H1 (cell line): ENCODE results near the gene LDLRAD4. TPM values are rescaled to one million over a fixed set of nuclear protein-coding genes. Genes with fewer than 3 reads are reported as not detected.

Experiments used
- CTCF ChIA-PET: fragments of 300-600 bp; sonication (Branson Sonifier 250); formaldehyde crosslinking; loops from one replicate; lab custom pipeline; 2021; ENCODE audit not compliant: partially characterized antibody; lab: Charles Lee
- POLR2A ChIA-PET: fragments of 300-600 bp; sonication (Branson Sonifier 250); formaldehyde crosslinking; loops from one replicate; lab custom pipeline; 2021; ENCODE audit warnings: inconsistent platforms; ENCODE audit not compliant: partially characterized antibody; lab: Charles Lee
- DNase-seq, 2 experiments: peaks; one replicate each; pipeline versions ENCODE4 v3.0.0 to v3.0.0-alpha.2; 2010 to 2022; ENCODE audit warnings: low spot score in 2 of 2, low read depth in 1 of 2, mixed read lengths in 1 of 2
- FAIRE-seq: peaks from 2 replicates; lab custom pipeline; 2011; peaks lifted over from hg19 to GRCh38; lab: Jason Lieb, UNC
- H2AFZ ChIP-seq: 2 replicates; pipeline ENCODE4 v1.8.1; 2012; ENCODE audit warnings: low read length, inconsistent platforms
- H2AK5ac ChIP-seq: 2 replicates; pipeline ENCODE4 v1.6.1; 2013; ENCODE audit warnings: low read depth, low read length
- H2BK120ac ChIP-seq: replicated peaks from 2 replicates; pipeline ENCODE3; 2013; ENCODE audit warnings: low read depth, low read length, inconsistent platforms
- H2BK12ac ChIP-seq: 2 replicates; pipeline ENCODE4 v1.6.1; 2013; ENCODE audit warnings: low read depth, low read length
- H2BK15ac ChIP-seq: 2 replicates; pipeline ENCODE4 v1.6.1; 2013; ENCODE audit warnings: low read length
- H2BK20ac ChIP-seq: 2 replicates; pipeline ENCODE4 v1.6.1; 2013; ENCODE audit warnings: low read length
- H2BK5ac ChIP-seq: 2 replicates; pipeline ENCODE4 v1.6.1; 2013; ENCODE audit warnings: low read depth, low read length
- H3K14ac ChIP-seq: 2 replicates; pipeline ENCODE4 v1.6.1; 2013; ENCODE audit warnings: inconsistent platforms; ENCODE audit not compliant: insufficient read length
- H3K18ac ChIP-seq: 2 replicates; pipeline ENCODE4 v1.6.1; 2013; ENCODE audit warnings: low read length; ENCODE audit errors: extremely low read depth
- H3K23ac ChIP-seq: 2 replicates; pipeline ENCODE4 v1.6.1; 2013; ENCODE audit warnings: inconsistent platforms; ENCODE audit not compliant: insufficient read length
- H3K23me2 ChIP-seq: 2 replicates; pipeline ENCODE4 v1.6.1; 2013; ENCODE audit warnings: low read depth, low read length
- H3K27ac ChIP-seq: 2 replicates; pipeline ENCODE4 v1.6.1; 2011; ENCODE audit warnings: low read depth, low read length, inconsistent platforms
- H3K27me3 ChIP-seq, 4 experiments: replicated peaks in 1 of 4; 1 replicate in 1 of 4; 2 replicates in 3 of 4; pipeline versions ENCODE4 v1.6.1 to v1.8.1; 2011 to 2013; ENCODE audit warnings: low read length in 3 of 4, mild to moderate bottlenecking in 3 of 4, inconsistent platforms in 2 of 4, mixed read lengths in 2 of 4, moderate library complexity in 1 of 4; ENCODE audit not compliant: control insufficient read depth in 3 of 4, insufficient read depth in 3 of 4; ENCODE audit errors: extremely low read depth in 1 of 4
- H3K36me3 ChIP-seq, 4 experiments: 2 replicates each; pipeline versions ENCODE4 v1.6.1 to v1.8.1; 2011 to 2013; ENCODE audit warnings: mild to moderate bottlenecking in 4 of 4, low read length in 3 of 4, moderate library complexity in 2 of 4, control low read depth in 1 of 4, inconsistent platforms in 1 of 4; ENCODE audit not compliant: insufficient read depth in 4 of 4, control insufficient read depth in 2 of 4
- H3K4ac ChIP-seq: replicated peaks from 2 replicates; pipeline ENCODE3; 2013; ENCODE audit warnings: low read length, low read depth, mixed read lengths, inconsistent platforms; ENCODE audit not compliant: insufficient read length
- H3K4me1 ChIP-seq, 4 experiments: replicated peaks in 1 of 4; 1 replicate in 1 of 4; 2 replicates in 3 of 4; pipeline versions ENCODE4 v1.6.1 to v1.8.1; 2011 to 2013; ENCODE audit warnings: low read length in 3 of 4, inconsistent platforms in 2 of 4, mixed read lengths in 1 of 4; ENCODE audit not compliant: insufficient read depth in 4 of 4, control insufficient read depth in 3 of 4
- H3K4me2 ChIP-seq, 2 experiments: 2 replicates each; pipeline versions ENCODE4 v1.6.1 to v1.8.1; 2011 to 2013; ENCODE audit warnings: low read depth in 2 of 2, low read length in 2 of 2, control low read depth in 1 of 2, inconsistent platforms in 1 of 2, mild to moderate bottlenecking in 1 of 2; ENCODE audit not compliant: insufficient read depth in 1 of 2
- H3K4me3 ChIP-seq, 4 experiments: fragments of 200-600, 300-600 bp in 1 of 4; sonication (generic), shearing (Covaris generic), sonication (Bioruptor Twin) in 1 of 4; 2 replicates each; pipeline versions ENCODE4 v1.5.1 to v1.8.1; 2011 to 2016; ENCODE audit warnings: low read length in 4 of 4, low read depth in 3 of 4, control low read depth in 2 of 4, inconsistent platforms in 2 of 4, mild to moderate bottlenecking in 2 of 4, mixed read lengths in 1 of 4, moderate library complexity in 1 of 4; ENCODE audit not compliant: insufficient read depth in 2 of 4; ENCODE audit errors: extremely low read depth in 1 of 4
- H3K56ac ChIP-seq: replicated peaks from 2 replicates; pipeline ENCODE3; 2013; ENCODE audit warnings: low read depth, mild to moderate bottlenecking, mixed read lengths, low read length, inconsistent platforms; ENCODE audit not compliant: insufficient read length
- H3K79me1 ChIP-seq: 2 replicates; pipeline ENCODE4 v1.6.1; 2013; ENCODE audit warnings: low read depth, low read length, control low read depth
- H3K79me2 ChIP-seq, 2 experiments: 2 replicates each; pipeline versions ENCODE4 v1.6.1 to v1.8.1; 2012 to 2013; ENCODE audit warnings: low read length in 2 of 2, mild to moderate bottlenecking in 2 of 2, inconsistent platforms in 1 of 2; ENCODE audit not compliant: insufficient read depth in 2 of 2, control insufficient read depth in 1 of 2
- H3K9ac ChIP-seq, 4 experiments: replicated peaks in 1 of 4; 1 replicate in 1 of 4; 2 replicates in 3 of 4; pipeline versions ENCODE4 v1.6.1 to v1.8.1; 2011 to 2013; ENCODE audit warnings: low read depth in 3 of 4, low read length in 3 of 4, control low read depth in 2 of 4, mild to moderate bottlenecking in 2 of 4, moderate library complexity in 2 of 4, inconsistent platforms in 1 of 4; ENCODE audit errors: extremely low read depth in 1 of 4
- H3K9me3 ChIP-seq, 2 experiments: 2 replicates each; pipeline versions ENCODE4 v1.6.1 to v1.8.1; 2012 to 2013; ENCODE audit warnings: mild to moderate bottlenecking in 2 of 2, moderate library complexity in 2 of 2, control low read depth in 1 of 2, inconsistent platforms in 1 of 2, low read depth in 1 of 2, low read length in 1 of 2, mixed read lengths in 1 of 2; ENCODE audit not compliant: insufficient read depth in 2 of 2
- H4K20me1 ChIP-seq, 2 experiments: replicated peaks in 1 of 2; 2 replicates each; pipeline versions ENCODE3 to v1.8.1; 2011 to 2013; ENCODE audit warnings: inconsistent platforms in 2 of 2, low read length in 2 of 2, mild to moderate bottlenecking in 1 of 2; ENCODE audit not compliant: insufficient read depth in 2 of 2, control insufficient read depth in 1 of 2
- H4K5ac ChIP-seq: 2 replicates; pipeline ENCODE4 v1.6.1; 2013; ENCODE audit warnings: low read length, low read depth, mixed read lengths, inconsistent platforms; ENCODE audit not compliant: insufficient read length
- H4K8ac ChIP-seq: 2 replicates; pipeline ENCODE4 v1.8.0; 2013; ENCODE audit warnings: mild to moderate bottlenecking, moderate library complexity, low read length, inconsistent platforms; ENCODE audit not compliant: insufficient read depth; ENCODE audit errors: extremely low read depth
- H4K91ac ChIP-seq: replicated peaks from 2 replicates; pipeline ENCODE3; 2013; ENCODE audit warnings: low read length, mixed read lengths, inconsistent platforms; ENCODE audit not compliant: insufficient read length
- CHD1 ChIP-seq: IDR thresholded peaks from 2 replicates; pipeline ENCODE4 v1.6.1; 2012; ENCODE audit warnings: low read depth, low read length, improper control_type of control experiment
- CREB1 ChIP-seq: IDR thresholded peaks from 2 replicates; pipeline ENCODE4 v1.6.1; 2012; ENCODE audit warnings: inconsistent platforms
- EGR1 ChIP-seq: IDR thresholded peaks from 2 replicates; pipeline ENCODE4 v1.6.1; 2011; ENCODE audit warnings: low read depth, low read length, borderline replicate concordance
- HDAC6 ChIP-seq: IDR thresholded peaks from one replicate; pipeline ENCODE4 v1.7.1; 2012; ENCODE audit warnings: low read depth, mild to moderate bottlenecking, inconsistent platforms, low read length, moderate library complexity
- POLR2AphosphoS5 ChIP-seq: IDR thresholded peaks from 2 replicates; pipeline ENCODE4 v1.6.1; 2011; ENCODE audit warnings: low read depth, low read length
- RNF2 ChIP-seq: fragments of 200-900, 300-1000 bp; sonication (generic); IDR thresholded peaks from 2 replicates; pipeline ENCODE4 v1.7.1; 2016; ENCODE audit warnings: borderline replicate concordance, low read depth, mild to moderate bottlenecking, antibody characterized with exemption, low read length; ENCODE audit not compliant: poor library complexity, severe bottlenecking; ENCODE audit errors: missing control alignments
- SIN3A ChIP-seq, 2 experiments: IDR thresholded peaks in 1 of 2; conservative IDR thresholded peaks in 1 of 2; 2 replicates each; pipeline ENCODE4 v1.6.1; 2011 to 2012; ENCODE audit warnings: low read length in 2 of 2, improper control_type of control experiment in 1 of 2, low read depth in 1 of 2, mild to moderate bottlenecking in 1 of 2
- SP4 ChIP-seq: IDR thresholded peaks from 2 replicates; pipeline ENCODE4 v1.6.1; 2012; ENCODE audit warnings: low read length, inconsistent platforms
- TCF12 ChIP-seq: IDR thresholded peaks from 2 replicates; pipeline ENCODE4 v1.6.1; 2011; ENCODE audit warnings: low read depth, mild to moderate bottlenecking, low read length
- ZNF274 ChIP-seq: IDR thresholded peaks from 2 replicates; pipeline ENCODE4 v1.7.0; 2012; ENCODE audit warnings: low read length, borderline replicate concordance; ENCODE audit errors: extremely low read depth
- WGBS, 2 experiments: shearing (Covaris generic) in 1 of 2; methylation state at CpG; one replicate each; pipeline versions ENCODE4 v1.1.6 to v1.1.7; 2013 to 2015; ENCODE audit warnings: low lambda C conversion rate in 2 of 2, mixed read lengths in 2 of 2, inconsistent platforms in 1 of 2, low coverage in 1 of 2, missing lambda C conversion rate in 1 of 2; ENCODE audit not compliant: insufficient replicate concordance in 2 of 2, insufficient coverage in 1 of 2, insufficient read length in 1 of 2; ENCODE audit errors: extremely low coverage in 1 of 2, missing lambda C conversion rate in 1 of 2; 5-methylcytosine and 5-hydroxymethylcytosine counted together
- polyA plus RNA-seq, 7 experiments: library from polyadenylated mRNA; depleted of rRNA in 3 of 7; stranded (reverse) in 5 of 7; unstranded in 2 of 7; fragments of >200 nt in 5 of 7; fragments of 200-250 nt in 2 of 7; gene quantifications; 1 replicate in 5 of 7; 2 replicates in 1 of 7; 4 replicates in 1 of 7; pipeline versions ENCODE4 v1.2.1 to v1.2.3, GENCODE V29; 2011 to 2013; ENCODE audit warnings: missing spikeins in 2 of 7, mixed read lengths in 2 of 7
- total RNA-seq: library from RNA; stranded (reverse); fragmentation: NEBNext Ultra II Directional; extraction: Animal tissue kit (Norgen Biotek cat#: 25700); gene quantifications from 2 replicates; pipeline ENCODE4 v1.2.1, GENCODE V29; 2021
- TF ChIP-seq, protein P1 (sequence below), 3 experiments: IDR thresholded peaks; 1 replicate in 2 of 3; 2 replicates in 1 of 3; pipeline versions ENCODE4 v1.5.1 to v1.6.1; 2011; ENCODE audit warnings: low read length in 3 of 3, mild to moderate bottlenecking in 3 of 3, inconsistent platforms in 2 of 3, low read depth in 1 of 3, moderate library complexity in 1 of 3; ENCODE audit not compliant: insufficient read depth in 1 of 3; ENCODE audit errors: control extremely low read depth in 1 of 3
- TF ChIP-seq, protein P2 (sequence below): IDR thresholded peaks from 2 replicates; pipeline ENCODE4 v1.6.1; 2012; ENCODE audit warnings: inconsistent platforms

Gene LDLRAD4
- total and polyA plus RNA-seq, 2 of the 8 experiments (the other 6 are each of a cell fraction or from before 2014, with no cell fraction given): 0.77 to 1.4 TPM

DNA sequence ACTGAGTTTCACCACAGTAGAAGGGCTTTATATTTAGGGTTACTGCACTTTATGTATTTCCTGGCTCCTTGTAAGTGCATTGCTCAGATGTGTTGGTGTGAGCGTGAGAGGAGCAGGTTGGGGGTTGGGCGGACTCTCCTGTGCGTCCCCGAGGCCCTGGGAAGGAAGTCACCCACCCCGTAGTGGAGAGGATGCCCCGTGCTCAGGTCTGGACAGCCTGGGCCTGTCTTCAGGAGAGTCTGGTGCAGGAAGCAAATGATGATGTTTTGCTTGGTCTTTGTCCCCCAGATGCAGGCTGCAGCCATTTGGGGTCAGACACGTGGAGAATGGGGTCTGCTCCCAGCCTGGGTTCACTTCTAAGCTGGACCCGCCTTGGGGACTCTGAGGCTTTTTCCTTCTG lies 182.8 kb downstream of the LDLRAD4 start:
- WGBS, 2 experiments: 88% methylated on average over 8 of the region's 8 CpGs; no CpG with 5 or more reads in 1 of the 2 experiments
- Histone ChIP-seq H4K91ac (no peak overlapping the region), H3K4me2 (no peak overlapping the region), H3K36me3 (no peaks in the 10 kb centered on the region), H3K18ac (no peak overlapping the region; the same call in none of the 2 replicates), H3K4ac (no peak overlapping the region), H4K8ac (no peak overlapping the region), H4K20me1 (no peaks in the 10 kb centered on the region), H3K23ac (no peak overlapping the region), H3K27me3 (no peaks in the 10 kb centered on the region), H3K79me2 (no peaks in the 10 kb centered on the region), H3K56ac (no peak overlapping the region), H3K9me3 (no peaks in the 10 kb centered on the region), H2BK5ac (no peak overlapping the region; the same call in 1 of the 2 replicates), H3K79me1 (no peaks in the 10 kb centered on the region), H2BK15ac (no peak overlapping the region), H3K4me1 (no peaks in the 10 kb centered on the region), H3K4me3 (no peak overlapping the region), H2BK12ac (no peak overlapping the region), H2AFZ (no peak overlapping the region), H3K14ac (no peak overlapping the region), H2AK5ac (no peak overlapping the region), H3K9ac (no peak overlapping the region), H4K5ac (no peak overlapping the region), H3K23me2 (no peaks in the 10 kb centered on the region), H2BK20ac (no peak overlapping the region), H2BK120ac (no peak overlapping the region), H3K27ac (no peak overlapping the region)
- ChIA-PET POLR2A (no interaction called here), CTCF (no interaction called here)
- DNase-seq (no peak), FAIRE-seq (no peak)
- no peak for TF ChIP-seq CHD1
- TF ChIP-seq POLR2AphosphoS5: no peak
- no peak for TF ChIP-seq RNF2
- no peak for TF ChIP-seq TCF12
- no peak for TF ChIP-seq SP4
- TF ChIP-seq SIN3A (conservative IDR thresholded peaks at IDR 0.05 in 1 of 2, IDR thresholded peaks at IDR 0.05 in 1 of 2; ENCODE audit: low read depth in 1 of 2, low read length in 2 of 2): no peak
- TF ChIP-seq, protein P1, sequence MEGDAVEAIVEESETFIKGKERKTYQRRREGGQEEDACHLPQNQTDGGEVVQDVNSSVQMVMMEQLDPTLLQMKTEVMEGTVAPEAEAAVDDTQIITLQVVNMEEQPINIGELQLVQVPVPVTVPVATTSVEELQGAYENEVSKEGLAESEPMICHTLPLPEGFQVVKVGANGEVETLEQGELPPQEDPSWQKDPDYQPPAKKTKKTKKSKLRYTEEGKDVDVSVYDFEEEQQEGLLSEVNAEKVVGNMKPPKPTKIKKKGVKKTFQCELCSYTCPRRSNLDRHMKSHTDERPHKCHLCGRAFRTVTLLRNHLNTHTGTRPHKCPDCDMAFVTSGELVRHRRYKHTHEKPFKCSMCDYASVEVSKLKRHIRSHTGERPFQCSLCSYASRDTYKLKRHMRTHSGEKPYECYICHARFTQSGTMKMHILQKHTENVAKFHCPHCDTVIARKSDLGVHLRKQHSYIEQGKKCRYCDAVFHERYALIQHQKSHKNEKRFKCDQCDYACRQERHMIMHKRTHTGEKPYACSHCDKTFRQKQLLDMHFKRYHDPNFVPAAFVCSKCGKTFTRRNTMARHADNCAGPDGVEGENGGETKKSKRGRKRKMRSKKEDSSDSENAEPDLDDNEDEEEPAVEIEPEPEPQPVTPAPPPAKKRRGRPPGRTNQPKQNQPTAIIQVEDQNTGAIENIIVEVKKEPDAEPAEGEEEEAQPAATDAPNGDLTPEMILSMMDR (IDR thresholded peaks at IDR 0.05; ENCODE audit: control extremely low read depth in 1 of 3, insufficient read depth in 1 of 3, low read depth in 1 of 3, low read length in 3 of 3): no peak
- TF ChIP-seq HDAC6: no peak
- TF ChIP-seq, protein P2, sequence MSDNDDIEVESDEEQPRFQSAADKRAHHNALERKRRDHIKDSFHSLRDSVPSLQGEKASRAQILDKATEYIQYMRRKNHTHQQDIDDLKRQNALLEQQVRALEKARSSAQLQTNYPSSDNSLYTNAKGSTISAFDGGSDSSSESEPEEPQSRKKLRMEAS: no peak
- no peak for TF ChIP-seq EGR1
- no peak for TF ChIP-seq ZNF274
- no peak for TF ChIP-seq CREB1
